ENCODE measurements around the gene SMARCAL1. TPM values are rescaled to one million over a fixed set of nuclear protein-coding genes. Genes with fewer than 3 reads are reported as not detected.

SMARCAL1 gene
- polyA plus RNA-seq, 1 donor from 2014 or later, result 7.5 TPM

DNA sequence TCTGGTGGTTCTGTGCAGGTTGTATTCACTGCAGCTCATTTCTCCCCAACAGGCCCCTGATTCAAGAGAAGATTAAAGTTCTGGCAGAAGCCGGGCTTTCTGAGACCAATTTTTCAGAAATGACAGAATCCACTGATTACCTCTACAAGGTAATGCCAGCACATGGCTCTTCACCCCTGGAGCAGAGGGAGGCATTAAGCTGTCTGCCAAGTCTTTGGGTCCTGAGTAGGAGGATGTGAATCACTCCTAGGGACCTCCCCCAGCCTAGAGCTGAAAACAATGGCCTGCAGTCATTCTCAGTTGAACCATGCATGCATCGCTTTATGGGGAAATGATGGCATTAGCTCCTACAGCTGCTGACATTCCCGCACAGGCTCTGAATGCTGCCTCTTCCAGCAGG lies 65.9 kb downstream of the SMARCAL1 start:
- Histone ChIP-seq H3K9me3 (ENCODE audit: low read length) (no peaks in the 10 kb centered on the region), H3K27me3 (ENCODE audit: insufficient read depth, low read depth, low read length) (no peaks in the 10 kb centered on the region), H3K4me3 (ENCODE audit: low read length) (no peak overlapping the region), H3K4me2 (ENCODE audit: low read length) (no peak overlapping the region), H4K20me1 (ENCODE audit: insufficient read depth) (no peaks in the 10 kb centered on the region), H3K36me3 (ENCODE audit: insufficient read depth, low read length) (peaks cover 3% of the 10 kb centered on the region), H3K9ac (ENCODE audit: low read length) (no peak overlapping the region), H3F3A (ENCODE audit: insufficient read depth, low read length, poor library complexity, severe bottlenecking) (no peaks in the 10 kb centered on the region), H3K27ac (ENCODE audit: low read length) (no peak overlapping the region), H2AFZ (ENCODE audit: low read depth, low read length) (no peak overlapping the region), H3K9me2 (ENCODE audit: insufficient read depth, low read length) (no peaks in the 10 kb centered on the region), H3K79me2 (replicated peaks; ENCODE audit: insufficient read depth, low read length) (no peaks in the 10 kb centered on the region)
- TF ChIP-seq EP300 (conservative IDR thresholded peaks at IDR 0.05; ENCODE audit: poor library complexity, severe bottlenecking) (no peak), TAF1 (IDR thresholded peaks at IDR 0.05; ENCODE audit: low read depth) (no peak), MXI1 (conservative IDR thresholded peaks at IDR 0.05; ENCODE audit: poor library complexity, severe bottlenecking) (no peak), EZH2 (IDR thresholded peaks at IDR 0.05; ENCODE audit: borderline replicate concordance, insufficient read depth, low read length, poor library complexity, severe bottlenecking) (no peak), RAD21 (conservative IDR thresholded peaks at IDR 0.05) (no peak), SMC3 (conservative IDR thresholded peaks at IDR 0.05; ENCODE audit: poor library complexity) (no peak), POLR2AphosphoS5 (IDR thresholded peaks at IDR 0.05) (no peak)
- TF ChIP-seq, protein P1, sequence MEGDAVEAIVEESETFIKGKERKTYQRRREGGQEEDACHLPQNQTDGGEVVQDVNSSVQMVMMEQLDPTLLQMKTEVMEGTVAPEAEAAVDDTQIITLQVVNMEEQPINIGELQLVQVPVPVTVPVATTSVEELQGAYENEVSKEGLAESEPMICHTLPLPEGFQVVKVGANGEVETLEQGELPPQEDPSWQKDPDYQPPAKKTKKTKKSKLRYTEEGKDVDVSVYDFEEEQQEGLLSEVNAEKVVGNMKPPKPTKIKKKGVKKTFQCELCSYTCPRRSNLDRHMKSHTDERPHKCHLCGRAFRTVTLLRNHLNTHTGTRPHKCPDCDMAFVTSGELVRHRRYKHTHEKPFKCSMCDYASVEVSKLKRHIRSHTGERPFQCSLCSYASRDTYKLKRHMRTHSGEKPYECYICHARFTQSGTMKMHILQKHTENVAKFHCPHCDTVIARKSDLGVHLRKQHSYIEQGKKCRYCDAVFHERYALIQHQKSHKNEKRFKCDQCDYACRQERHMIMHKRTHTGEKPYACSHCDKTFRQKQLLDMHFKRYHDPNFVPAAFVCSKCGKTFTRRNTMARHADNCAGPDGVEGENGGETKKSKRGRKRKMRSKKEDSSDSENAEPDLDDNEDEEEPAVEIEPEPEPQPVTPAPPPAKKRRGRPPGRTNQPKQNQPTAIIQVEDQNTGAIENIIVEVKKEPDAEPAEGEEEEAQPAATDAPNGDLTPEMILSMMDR (IDR thresholded peaks at IDR 0.05; ENCODE audit: poor library complexity, severe bottlenecking), result no peak
- TF ChIP-seq, protein P2, sequence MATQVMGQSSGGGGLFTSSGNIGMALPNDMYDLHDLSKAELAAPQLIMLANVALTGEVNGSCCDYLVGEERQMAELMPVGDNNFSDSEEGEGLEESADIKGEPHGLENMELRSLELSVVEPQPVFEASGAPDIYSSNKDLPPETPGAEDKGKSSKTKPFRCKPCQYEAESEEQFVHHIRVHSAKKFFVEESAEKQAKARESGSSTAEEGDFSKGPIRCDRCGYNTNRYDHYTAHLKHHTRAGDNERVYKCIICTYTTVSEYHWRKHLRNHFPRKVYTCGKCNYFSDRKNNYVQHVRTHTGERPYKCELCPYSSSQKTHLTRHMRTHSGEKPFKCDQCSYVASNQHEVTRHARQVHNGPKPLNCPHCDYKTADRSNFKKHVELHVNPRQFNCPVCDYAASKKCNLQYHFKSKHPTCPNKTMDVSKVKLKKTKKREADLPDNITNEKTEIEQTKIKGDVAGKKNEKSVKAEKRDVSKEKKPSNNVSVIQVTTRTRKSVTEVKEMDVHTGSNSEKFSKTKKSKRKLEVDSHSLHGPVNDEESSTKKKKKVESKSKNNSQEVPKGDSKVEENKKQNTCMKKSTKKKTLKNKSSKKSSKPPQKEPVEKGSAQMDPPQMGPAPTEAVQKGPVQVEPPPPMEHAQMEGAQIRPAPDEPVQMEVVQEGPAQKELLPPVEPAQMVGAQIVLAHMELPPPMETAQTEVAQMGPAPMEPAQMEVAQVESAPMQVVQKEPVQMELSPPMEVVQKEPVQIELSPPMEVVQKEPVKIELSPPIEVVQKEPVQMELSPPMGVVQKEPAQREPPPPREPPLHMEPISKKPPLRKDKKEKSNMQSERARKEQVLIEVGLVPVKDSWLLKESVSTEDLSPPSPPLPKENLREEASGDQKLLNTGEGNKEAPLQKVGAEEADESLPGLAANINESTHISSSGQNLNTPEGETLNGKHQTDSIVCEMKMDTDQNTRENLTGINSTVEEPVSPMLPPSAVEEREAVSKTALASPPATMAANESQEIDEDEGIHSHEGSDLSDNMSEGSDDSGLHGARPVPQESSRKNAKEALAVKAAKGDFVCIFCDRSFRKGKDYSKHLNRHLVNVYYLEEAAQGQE (IDR thresholded peaks at IDR 0.05; ENCODE audit: borderline replicate concordance), result no peak

DNA sequence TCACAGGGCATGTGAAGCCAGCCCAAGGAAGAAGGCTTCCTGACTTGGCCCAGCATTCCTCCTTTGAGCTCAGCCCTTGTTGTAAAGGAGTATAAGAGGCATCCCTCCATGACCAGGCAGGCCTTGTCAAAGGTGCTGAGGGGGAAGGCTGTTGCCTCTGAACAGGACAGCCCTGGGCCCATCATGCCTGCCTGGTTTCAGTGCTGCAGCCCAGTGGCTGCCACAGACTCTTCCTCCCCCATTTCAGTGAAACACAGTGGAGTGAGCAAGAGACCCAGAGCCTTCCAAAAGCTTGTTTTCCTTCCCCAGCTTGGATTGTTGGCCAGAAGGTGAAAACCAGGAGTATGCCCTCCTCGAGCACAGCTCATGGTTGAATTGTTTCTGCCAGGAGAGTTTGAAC lies 66.5 kb downstream of the SMARCAL1 start:
- Histone ChIP-seq H3K36me3 (ENCODE audit: insufficient read depth, low read length) (peaks cover 3% of the 10 kb centered on the region), H3K4me2 (ENCODE audit: low read length) (no peak overlapping the region), H3K27ac (ENCODE audit: low read length) (no peak overlapping the region)

More for the DNA sequence above, 66.5 kb downstream of the SMARCAL1 start:
- Histone ChIP-seq H3K79me2 (replicated peaks; ENCODE audit: insufficient read depth, low read length) (no peaks in the 10 kb centered on the region), H3K9ac (ENCODE audit: low read length) (no peak overlapping the region), H3K9me2 (ENCODE audit: insufficient read depth, low read length) (no peaks in the 10 kb centered on the region), H3K27me3 (ENCODE audit: insufficient read depth, low read depth, low read length) (no peaks in the 10 kb centered on the region), H3K4me3 (ENCODE audit: low read length) (no peak overlapping the region), H2AFZ (ENCODE audit: low read depth, low read length) (no peak overlapping the region), H3F3A (ENCODE audit: insufficient read depth, low read length, poor library complexity, severe bottlenecking) (no peaks in the 10 kb centered on the region), H3K9me3 (ENCODE audit: low read length) (no peaks in the 10 kb centered on the region), H4K20me1 (ENCODE audit: insufficient read depth) (no peaks in the 10 kb centered on the region)
- TF ChIP-seq EZH2 (IDR thresholded peaks at IDR 0.05; ENCODE audit: borderline replicate concordance, insufficient read depth, low read length, poor library complexity, severe bottlenecking), result no peak
- TF ChIP-seq TAF1 (IDR thresholded peaks at IDR 0.05; ENCODE audit: low read depth), result no peak
- TF ChIP-seq, protein P2 (IDR thresholded peaks at IDR 0.05; ENCODE audit: borderline replicate concordance), result no peak
- TF ChIP-seq RAD21 (conservative IDR thresholded peaks at IDR 0.05), result no peak
- no peak for TF ChIP-seq POLR2AphosphoS5 (IDR thresholded peaks at IDR 0.05)
- TF ChIP-seq SMC3 (conservative IDR thresholded peaks at IDR 0.05; ENCODE audit: poor library complexity), result no peak
- TF ChIP-seq, protein P1 (IDR thresholded peaks at IDR 0.05; ENCODE audit: poor library complexity, severe bottlenecking), result no peak
- no peak for TF ChIP-seq EP300 (conservative IDR thresholded peaks at IDR 0.05; ENCODE audit: poor library complexity, severe bottlenecking)
- no peak for TF ChIP-seq MXI1 (conservative IDR thresholded peaks at IDR 0.05; ENCODE audit: poor library complexity, severe bottlenecking)

All from neural cell (in vitro differentiated cells).